ENCODE measurements around the gene IL13RA1. TPM values are rescaled to one million over a fixed set of nuclear protein-coding genes. Genes with fewer than 3 reads are reported as not detected.

IL13RA1 gene
- total RNA-seq, 4 donors from 2014 or later = 44.1 to 69.6 (median 56.7) TPM

- WGBS, 2 donors = 88 to 100% methylated on average over 1 of the region's 1 CpG
- DNase-seq = no peak
- TF ChIP-seq, protein P1, sequence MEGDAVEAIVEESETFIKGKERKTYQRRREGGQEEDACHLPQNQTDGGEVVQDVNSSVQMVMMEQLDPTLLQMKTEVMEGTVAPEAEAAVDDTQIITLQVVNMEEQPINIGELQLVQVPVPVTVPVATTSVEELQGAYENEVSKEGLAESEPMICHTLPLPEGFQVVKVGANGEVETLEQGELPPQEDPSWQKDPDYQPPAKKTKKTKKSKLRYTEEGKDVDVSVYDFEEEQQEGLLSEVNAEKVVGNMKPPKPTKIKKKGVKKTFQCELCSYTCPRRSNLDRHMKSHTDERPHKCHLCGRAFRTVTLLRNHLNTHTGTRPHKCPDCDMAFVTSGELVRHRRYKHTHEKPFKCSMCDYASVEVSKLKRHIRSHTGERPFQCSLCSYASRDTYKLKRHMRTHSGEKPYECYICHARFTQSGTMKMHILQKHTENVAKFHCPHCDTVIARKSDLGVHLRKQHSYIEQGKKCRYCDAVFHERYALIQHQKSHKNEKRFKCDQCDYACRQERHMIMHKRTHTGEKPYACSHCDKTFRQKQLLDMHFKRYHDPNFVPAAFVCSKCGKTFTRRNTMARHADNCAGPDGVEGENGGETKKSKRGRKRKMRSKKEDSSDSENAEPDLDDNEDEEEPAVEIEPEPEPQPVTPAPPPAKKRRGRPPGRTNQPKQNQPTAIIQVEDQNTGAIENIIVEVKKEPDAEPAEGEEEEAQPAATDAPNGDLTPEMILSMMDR (IDR thresholded peaks at IDR 0.05) = no peak
- no peak for TF ChIP-seq POLR2A (IDR thresholded peaks at IDR 0.05)
- intact Hi-C loops (cut with DNase I) = no loop called here
- Histone ChIP-seq H3K27me3 (no peaks in the 10 kb centered on the region), H3K4me3 (no peak overlapping the region), H3K36me3 (peaks cover 0 to 52% (median 0%) of the 10 kb centered on the region in 3 donors), H3K27ac (no peak overlapping the region), H3K9me3 (no peaks in the 10 kb centered on the region), H3K4me1 (no peaks in the 10 kb centered on the region)
These were observed 36.1 kb downstream of the IL13RA1 start for GRCh38 chrX:118763489-118763888.

- TF ChIP-seq POLR2A (IDR thresholded peaks at IDR 0.05) = no peak
- TF ChIP-seq, protein P1 (IDR thresholded peaks at IDR 0.05) = no peak
- intact Hi-C loops (cut with DNase I) = no loop called here
- no peaks in the 10 kb centered on the region for H3K4me1 ChIP-seq
- peaks cover 0 to 51% (median 0%) of the 10 kb centered on the region in 3 donors for H3K36me3 ChIP-seq
- WGBS, 2 donors = 59 to 90% methylated on average over 3 to 4 of the region's 4 CpGs
- H3K4me3 ChIP-seq = no peak overlapping the region
- no peak for DNase-seq
- H3K27ac ChIP-seq = no peak overlapping the region
- H3K27me3 ChIP-seq = no peaks in the 10 kb centered on the region
- H3K9me3 ChIP-seq = no peaks in the 10 kb centered on the region
These were observed 36.7 kb downstream of the IL13RA1 start for GRCh38 chrX:118764122-118764521.

DNA sequence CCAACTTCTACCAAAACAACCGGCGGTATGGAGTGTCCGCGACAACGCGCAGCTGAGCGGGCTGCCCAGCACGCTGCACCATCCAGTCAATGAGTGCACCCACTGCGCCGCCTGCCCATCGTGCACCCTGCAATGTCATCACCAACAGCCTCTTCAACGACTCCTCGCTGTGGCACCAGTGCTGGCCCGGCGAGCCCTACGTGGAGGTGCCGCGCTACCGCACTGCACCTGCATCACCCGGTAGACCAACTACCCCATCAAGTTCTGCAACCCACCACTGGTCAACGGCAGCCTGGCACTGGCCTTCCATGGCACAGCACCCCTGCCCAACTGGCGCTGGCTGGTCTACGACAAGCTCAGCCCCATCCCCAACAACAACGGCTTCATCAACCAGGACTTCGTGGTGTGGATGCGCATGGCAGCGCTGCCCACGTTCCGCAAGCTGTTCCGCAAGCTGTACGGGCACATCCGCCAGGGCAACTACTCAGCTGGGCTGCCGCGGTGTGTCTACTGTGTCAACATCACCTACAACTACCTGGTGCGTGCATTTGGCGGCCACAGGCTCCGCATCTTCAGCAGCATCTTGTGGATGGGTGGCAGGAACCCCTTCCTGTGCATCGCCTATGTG lies 42.8 kb downstream of the IL13RA1 start:
- H3K4me1 ChIP-seq = peaks cover 0 to 4% (median 0%) of the 10 kb centered on the region in 3 donors
- H3K9me3 ChIP-seq = no peaks in the 10 kb centered on the region
- H3K36me3 ChIP-seq = peaks cover 0 to 38% (median 0%) of the 10 kb centered on the region in 3 donors
- TF ChIP-seq, protein P1 (IDR thresholded peaks at IDR 0.05) = no peak
- TF ChIP-seq POLR2A (IDR thresholded peaks at IDR 0.05) = no peak
- intact Hi-C loops (cut with DNase I) = no loop called here
- H3K27ac ChIP-seq = no peak overlapping the region
- H3K27me3 ChIP-seq = no peaks in the 10 kb centered on the region
- 89 to 95% methylated on average over 17 to 19 of the region's 38 CpGs for WGBS, 2 donors
- no peak overlapping the region for H3K4me3 ChIP-seq
- no peak for DNase-seq

DNA sequence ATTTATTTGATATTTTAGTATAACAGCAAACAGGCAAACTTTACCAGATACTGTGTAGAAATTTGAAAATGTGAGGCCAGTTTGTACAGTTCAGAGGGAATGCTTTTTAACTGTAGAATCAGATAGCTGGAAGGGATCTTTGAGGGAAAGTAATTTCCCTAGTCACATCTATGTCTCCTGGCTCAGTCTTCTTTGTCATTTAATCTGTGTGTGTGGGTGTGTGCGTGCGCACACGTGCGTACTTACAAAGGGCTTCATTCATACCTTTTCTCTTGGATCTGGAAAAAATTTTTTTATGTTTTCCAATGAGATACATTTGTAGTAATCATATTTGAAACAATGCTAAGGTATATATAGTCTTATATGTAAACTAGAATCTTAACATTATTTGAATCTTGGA lies 44.6 kb downstream of the IL13RA1 start:
- Histone ChIP-seq H3K27ac (no peak overlapping the region), H3K36me3 (peaks cover 0 to 50% (median 0%) of the 10 kb centered on the region in 3 donors), H3K4me3 (no peak overlapping the region), H3K9me3 (no peaks in the 10 kb centered on the region), H3K4me1 (peaks cover 0 to 4% (median 0%) of the 10 kb centered on the region in 3 donors), H3K27me3 (no peaks in the 10 kb centered on the region)
- whole genome bisulfite sequencing, 2 donors = 68 to 71% methylated on average over 4 of the region's 4 CpGs
- no peak for DNase-seq
- TF ChIP-seq, protein P1 (IDR thresholded peaks at IDR 0.05) = no peak
- TF ChIP-seq POLR2A (IDR thresholded peaks at IDR 0.05) = no peak
- intact Hi-C loops (cut with DNase I) = no loop called here

- peak overlapping the region in 3 of 4 donors; percentile 61 to 70 (median 61) for H3K27ac ChIP-seq
- no peaks in the 10 kb centered on the region for H3K9me3 ChIP-seq
- TF ChIP-seq, protein P1 (IDR thresholded peaks at IDR 0.05) = no peak
- TF ChIP-seq POLR2A (IDR thresholded peaks at IDR 0.05) = no peak
- no peaks in the 10 kb centered on the region for H3K27me3 ChIP-seq
- 19 to 61% methylated on average over 5 of the region's 5 CpGs for WGBS, 2 donors
- peaks cover 0 to 40% (median 0%) of the 10 kb centered on the region in 3 donors for H3K36me3 ChIP-seq
- H3K4me1 ChIP-seq = peaks cover 0 to 4% (median 0%) of the 10 kb centered on the region in 3 donors
- no peak for DNase-seq
- no peak overlapping the region for H3K4me3 ChIP-seq
- intact Hi-C loops (cut with DNase I) = no loop called here
These were observed 46.4 kb downstream of the IL13RA1 start for GRCh38 chrX:118773782-118774181.
